ENCODE data around the gene HMGCR.
"Not testable (repeated sequence)": the region's sequence is repeated elsewhere in the genome, so short reads cannot be mapped to it uniquely, and the experiment has no call there.

HMGCR gene

GRCh38 chr5:75336615-75337336 lies at the start of gene HMGCR:
Gene HMGCR (plus strand): TSS chr5:75337220. CDS start chr5:75342606, 5,386 bp downstream.
- peak; percentile 92 to 97 (median 95) for DNase-seq

- not testable (repeated sequence) for DNase-seq
Measured at GRCh38 chr5:75291844-75292243, 45.2 kb upstream of the HMGCR start.

DNA sequence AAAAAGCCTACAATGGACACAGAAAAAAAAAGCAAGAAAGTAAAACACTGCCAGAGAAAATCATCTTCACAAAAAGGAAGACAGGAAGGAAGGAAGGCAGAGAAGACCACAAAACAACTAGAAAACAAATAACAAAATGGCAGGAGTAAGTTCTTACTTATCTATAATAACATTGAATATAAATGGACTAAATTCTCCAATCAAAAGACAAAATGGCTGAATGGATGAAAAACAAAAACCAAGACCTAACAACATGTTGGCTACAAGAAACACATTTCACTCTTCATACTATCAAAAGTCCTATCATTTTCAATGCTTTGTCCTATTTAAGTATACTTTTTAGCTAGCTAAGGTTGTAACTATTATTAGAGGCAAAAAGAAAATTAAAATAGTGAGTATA lies 36.9 kb upstream of the HMGCR start:
- DNase-seq, result no peak

DNA sequence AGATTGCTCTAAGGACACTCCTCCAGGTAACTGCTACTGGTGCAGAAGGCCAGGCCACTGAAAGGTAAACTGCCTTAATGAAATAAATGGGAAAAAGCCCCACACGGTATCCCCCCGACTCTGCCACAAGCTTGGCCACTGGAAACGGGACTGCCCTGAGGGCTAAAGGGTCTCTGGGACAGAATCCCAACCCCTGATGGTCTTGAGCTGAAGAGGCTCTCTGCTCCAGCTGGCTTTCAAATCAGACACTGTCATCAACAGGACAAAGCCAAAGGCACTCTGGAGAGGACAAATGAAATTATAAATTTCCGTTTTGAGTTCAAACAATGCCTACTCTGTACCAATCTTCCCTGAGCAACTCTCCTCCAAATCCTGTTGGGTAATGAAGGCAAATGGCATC lies 33.6 kb upstream of the HMGCR start:
- no peak for DNase-seq

DNA sequence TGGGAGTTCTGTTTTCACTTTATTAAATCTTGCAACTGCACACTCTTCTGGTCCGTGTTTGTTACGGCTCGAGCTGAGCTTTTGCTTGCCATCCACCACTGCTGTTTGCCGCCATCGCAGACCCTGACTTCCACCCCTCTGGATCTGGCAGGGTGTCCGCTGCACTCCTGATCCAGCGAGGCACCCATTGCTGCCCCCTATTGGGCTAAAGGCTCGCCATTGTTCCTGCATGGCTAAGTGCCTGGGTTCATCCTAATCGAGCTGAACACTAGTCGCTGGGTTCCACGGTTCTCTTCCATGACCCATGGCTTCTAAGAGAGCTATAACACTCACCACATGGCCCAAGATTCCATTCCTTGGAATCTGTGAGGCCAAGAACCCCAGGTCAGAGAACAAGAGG lies 32.5 kb upstream of the HMGCR start:
- not testable (repeated sequence) for DNase-seq

- no peak for DNase-seq
Measured at GRCh38 chr5:75306746-75307145, 30.3 kb upstream of the HMGCR start.

DNA sequence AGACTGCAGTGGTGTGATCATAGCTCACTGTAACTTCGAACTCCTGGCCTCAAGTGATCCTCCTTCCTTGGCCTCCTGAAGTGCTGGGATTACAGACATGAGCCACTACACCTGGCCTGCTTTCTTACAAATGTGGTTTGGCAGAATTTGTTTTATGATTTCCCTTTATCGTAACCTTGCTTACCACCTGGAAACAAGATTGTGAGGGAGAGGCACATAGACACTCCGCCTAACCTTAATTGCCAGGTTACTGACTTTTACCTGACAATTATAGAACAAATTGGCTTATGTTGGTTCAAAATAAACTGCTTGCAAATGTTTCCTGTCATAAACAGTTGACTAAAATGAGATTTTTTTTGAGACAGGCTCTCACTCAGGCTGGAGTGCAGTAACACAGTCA lies 26.8 kb upstream of the HMGCR start:
- no peak for DNase-seq

- DNase-seq, result not testable (repeated sequence)
Measured at GRCh38 chr5:75319148-75319547, 17.9 kb upstream of the HMGCR start.

DNA sequence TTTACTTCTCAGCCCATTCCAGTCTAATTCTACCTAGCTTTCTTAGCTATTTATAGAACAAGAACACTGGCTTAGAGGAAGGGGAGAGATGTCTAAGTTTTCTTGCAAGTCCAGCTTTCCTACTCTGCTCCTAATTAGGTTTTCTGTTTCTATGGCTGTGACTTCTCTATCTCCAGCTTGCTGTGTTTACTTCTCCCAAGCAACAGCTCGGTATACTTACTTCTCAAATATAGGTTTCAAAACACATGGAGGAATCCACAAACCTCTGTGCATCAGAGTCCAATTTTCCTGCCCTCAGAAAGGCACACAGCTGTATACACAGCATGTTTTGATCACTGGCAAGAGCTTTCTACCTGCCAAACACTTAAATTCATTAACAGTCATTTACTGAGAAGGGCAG lies 17.4 kb upstream of the HMGCR start:
- DNase-seq, result no peak

GRCh38 chr5:75320371-75320770 lies 16.6 kb upstream of the HMGCR start:
- no peak for DNase-seq

DNA sequence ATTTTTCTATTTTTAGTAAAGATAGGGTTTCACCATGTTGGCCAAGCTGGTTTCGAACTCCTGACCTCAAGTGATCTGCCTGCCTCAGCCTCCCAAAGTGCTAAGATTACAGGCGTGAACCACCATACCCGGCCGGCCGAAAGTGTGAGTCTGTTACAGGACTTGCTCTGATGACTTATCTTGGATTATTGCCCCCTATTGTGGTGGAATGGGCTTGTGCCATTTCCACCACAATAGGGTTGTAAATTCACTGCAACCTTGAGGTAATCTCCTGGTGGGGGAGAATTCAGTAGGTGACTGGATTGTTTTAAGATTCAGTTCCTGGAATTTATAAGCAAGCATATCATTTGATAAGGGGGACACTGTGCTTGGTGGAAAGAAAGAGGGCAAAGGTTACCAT lies 15.0 kb upstream of the HMGCR start:
- DNase-seq, result no peak

DNA sequence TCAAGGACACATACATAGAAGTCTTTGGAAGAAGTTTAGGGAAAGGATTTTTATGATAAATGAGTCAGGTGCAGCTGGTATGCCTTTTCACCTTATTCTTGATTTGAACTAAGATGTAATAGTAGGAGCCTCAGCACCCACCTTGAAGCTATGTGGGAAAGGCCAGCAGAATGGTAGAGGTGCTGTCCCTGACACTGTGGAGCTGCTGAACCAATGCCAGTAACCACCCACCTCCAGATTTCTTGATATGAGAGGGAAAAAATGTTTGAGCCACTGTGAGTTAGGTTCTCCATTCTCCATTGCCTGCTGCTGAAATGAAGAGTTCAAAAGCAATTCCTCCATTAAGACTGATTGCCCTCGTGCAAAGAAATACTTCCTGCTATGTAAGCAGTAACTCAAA lies 12.2 kb upstream of the HMGCR start:
- no peak for DNase-seq

DNA sequence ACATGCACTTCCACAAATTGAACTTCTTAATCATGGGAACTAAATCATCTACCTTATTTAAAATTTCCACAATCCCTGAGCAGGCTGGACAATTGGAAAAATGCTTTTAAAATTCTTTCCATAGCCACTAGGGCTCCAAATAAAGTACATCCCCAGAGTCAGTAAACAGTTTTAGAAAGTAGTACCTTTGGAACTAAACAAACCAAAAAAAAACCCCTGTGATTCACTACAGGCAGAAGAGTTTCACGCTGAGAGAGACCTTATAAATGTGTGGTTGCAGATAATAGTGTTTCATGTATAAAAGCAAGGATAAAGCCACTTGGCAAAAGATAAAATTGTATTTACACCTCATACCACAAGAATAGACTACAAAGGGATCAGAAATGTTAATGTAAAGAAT lies 11.8 kb upstream of the HMGCR start:
- DNase-seq, result no peak

DNA sequence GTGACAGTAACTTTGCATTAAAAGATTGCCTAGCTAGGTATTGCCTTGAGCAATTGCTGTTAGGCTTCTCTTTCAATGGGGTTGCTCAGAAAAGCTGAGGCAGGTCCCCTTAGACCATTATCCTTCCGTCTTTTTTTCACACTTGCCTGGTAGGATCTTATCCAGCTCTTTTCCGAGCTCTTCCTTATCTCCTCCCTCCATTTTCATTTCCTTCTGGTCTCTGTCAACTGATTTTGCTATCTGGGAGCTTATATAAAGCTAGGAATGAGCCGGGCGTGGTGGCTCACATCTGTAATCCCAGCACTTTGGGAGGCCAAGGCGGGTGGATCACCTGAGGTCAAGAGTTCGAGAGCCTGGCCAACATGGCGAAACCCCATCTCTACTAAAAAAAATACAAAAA lies 6.6 kb upstream of the HMGCR start:
- DNase-seq, result no peak

GRCh38 chr5:75331095-75332090 lies 5.6 kb upstream of the HMGCR start:
- DNase-seq, result no peak

DNA sequence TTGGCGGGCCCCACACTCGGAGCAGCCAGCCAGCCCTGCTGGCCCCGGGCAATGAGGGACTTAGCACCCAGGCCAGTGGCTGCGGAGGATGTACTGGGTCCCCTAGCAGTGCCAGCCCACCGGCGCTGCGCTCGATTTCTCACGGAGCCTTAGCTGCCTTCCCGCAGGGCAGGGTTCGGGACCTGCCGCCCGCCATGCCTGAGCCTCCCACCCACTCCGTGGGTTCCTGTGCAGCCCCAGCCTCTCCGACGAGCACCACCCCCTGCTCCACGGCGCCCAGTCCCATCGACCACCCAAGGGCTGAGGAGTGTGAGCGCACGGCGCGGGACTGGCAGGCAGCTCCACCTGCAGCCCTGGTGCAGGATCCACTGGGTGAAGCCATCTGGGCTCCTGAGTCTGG lies 3.3 kb upstream of the HMGCR start:
- not testable (repeated sequence) for DNase-seq

DNA sequence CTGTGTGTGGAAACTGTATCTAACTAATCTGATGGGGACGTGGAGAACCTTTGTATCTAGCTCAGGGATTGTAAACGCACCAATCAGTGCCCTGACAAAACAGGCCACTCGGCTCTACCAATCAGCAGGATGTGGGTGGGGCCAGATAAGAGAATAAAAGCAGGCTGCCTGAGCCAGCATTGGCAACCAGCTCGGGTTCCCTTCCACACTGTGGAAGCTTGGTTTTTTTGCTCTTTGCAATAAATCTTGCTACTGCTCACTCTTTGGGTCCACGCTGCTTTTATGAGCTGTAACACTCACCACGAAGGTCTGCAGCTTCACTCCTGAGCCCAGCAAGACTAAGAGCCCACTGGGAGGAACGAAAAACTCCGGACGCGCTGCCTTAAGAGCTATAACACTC lies 2.6 kb upstream of the HMGCR start:
- not testable (repeated sequence) for DNase-seq

- DNase-seq, result no peak
Measured at GRCh38 chr5:75335486-75335885, 1.5 kb upstream of the HMGCR start.

GRCh38 chr5:75335952-75336614 lies 937 bp upstream of the HMGCR start:
- peak in 2 of 6 experiments; percentile 58 to 61 for DNase-seq

DNA sequence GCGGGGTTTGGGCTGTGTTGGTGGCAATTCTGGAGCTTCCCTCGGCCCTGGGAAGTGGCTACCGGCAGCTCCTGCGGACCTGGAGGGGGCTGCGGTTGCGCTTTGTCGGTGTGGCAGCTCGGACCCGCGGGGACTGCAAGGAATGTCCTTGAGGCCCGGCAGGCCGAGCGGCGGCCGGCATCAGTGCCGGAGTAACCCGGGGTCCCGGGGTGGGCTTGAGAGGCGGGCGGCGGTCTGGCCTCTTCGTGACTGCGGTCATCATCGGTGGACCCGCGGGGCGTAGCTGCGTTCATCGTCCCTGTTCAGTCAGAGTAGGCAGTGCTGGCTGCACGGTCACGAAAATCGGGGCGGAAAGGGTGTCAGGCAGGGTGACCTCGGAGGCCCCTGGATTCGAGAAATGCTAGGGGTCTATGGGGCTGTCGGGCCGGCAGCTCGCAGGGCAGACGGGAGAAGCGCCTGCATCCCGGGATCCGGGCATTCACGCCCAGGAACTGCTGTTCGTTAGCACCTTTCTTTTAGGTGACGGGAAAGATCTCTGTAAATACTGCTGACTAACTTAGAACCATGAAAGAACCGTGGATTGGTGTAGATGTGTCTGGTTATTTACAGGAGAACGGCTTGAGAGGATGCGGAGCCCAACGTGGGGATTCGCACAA lies 474 bp downstream of the HMGCR start:
- DNase-seq, result peak in 5 of 6 experiments; percentile 15 to 59 (median 32)

DNA sequence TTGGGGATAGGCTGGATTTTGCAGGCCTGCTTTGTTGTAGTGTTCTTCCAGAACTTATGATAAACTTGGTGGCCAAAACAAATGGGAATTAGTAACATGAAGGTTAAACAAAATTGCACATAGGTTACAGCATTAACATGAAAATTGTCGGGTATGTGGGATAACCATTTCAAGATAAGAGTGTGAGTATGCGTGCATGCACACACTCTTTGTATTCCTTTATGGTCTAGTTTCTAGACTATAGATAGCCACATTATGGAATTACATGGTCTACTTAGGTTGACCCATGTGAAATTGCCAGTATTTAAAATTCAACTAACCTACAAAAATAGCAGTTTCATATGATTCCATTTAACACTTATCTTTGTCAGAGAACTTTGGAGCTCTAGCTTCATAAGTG lies 1.4 kb downstream of the HMGCR start:
- DNase-seq, result no peak

DNA sequence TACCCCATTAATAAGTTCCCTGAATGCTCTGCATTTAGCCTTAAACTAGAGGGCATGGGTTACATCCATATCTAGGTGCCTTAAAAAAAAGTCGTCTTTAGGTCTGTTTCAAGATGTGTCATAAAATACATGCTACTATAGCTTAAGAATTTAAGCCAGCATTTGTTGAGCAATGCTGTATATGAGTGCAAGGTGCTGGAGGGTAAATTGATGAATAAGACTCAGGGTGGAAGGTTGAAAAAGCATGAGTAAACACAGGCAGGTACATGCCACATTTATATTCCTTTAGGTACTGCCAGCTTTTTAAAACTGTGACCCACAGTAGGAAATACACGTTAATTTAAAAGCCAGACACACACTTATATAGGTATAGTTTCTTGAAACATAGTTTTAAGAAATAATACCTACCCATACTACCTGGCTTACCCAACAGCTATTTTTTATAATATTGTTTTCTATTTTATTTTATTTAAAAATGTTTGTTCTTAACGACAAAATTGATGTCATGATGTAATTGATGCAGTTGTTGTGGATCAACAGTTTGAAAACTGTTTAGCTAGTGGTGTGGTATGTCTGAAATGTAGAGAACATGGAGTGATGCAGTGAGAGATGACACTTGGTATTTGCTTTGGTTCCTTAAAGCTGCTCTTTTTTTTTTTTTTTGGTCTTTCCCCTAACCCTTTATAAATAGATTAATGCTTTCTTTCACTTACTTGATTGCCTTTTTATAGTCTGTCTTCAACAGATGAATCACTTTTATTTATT lies 3.9 kb downstream of the HMGCR start:
- DNase-seq, result no peak
